IMR-90 (cell line): ENCODE results near the gene TOX3. TPM values are rescaled to one million over a fixed set of nuclear protein-coding genes. Genes with fewer than 3 reads are reported as not detected.

Experiments
- ATAC-seq: fragments of 200-7000 bp; cut with Tn5 transposase; 2 replicates; pipeline ENCODE4 v1.9.1; 2020; ENCODE audit warnings: low read depth, mild to moderate bottlenecking, moderate library complexity
- BruUV-seq: library from RNA; stranded (reverse); fragments of 400-500 nt; replicated peaks from 2 replicates; lab custom pipeline; 2021; lab: Mats Ljungman, UMichigan
- CTCF ChIA-PET: fragments of 300-600 bp; formaldehyde crosslinking; extraction: SDS; loops from one replicate; lab custom pipeline; 2021; ENCODE audit warnings: antibody characterized with exemption; lab: Yijun Ruan, JAX
- POLR2A ChIA-PET: fragments of 300-600 bp; sonication (Branson Sonifier 250); formaldehyde crosslinking; loops from one replicate; lab custom pipeline; 2022; ENCODE audit warnings: antibody characterized with exemption; ENCODE audit not compliant: unreplicated experiment; lab: Charles Lee
- DNase-seq: peaks from one replicate; pipeline ENCODE4 v3.0.0; 2013
- H2AFZ ChIP-seq: replicated peaks from 2 replicates; pipeline ENCODE3; 2013; ENCODE audit warnings: low read length, mild to moderate bottlenecking; ENCODE audit not compliant: poor library complexity
- H2AK5ac ChIP-seq: 2 replicates; pipeline ENCODE4 v1.6.1; 2013; ENCODE audit warnings: low read depth, low read length, inconsistent platforms
- H2AK9ac ChIP-seq: replicated peaks from 2 replicates; pipeline ENCODE3; 2013; ENCODE audit warnings: mild to moderate bottlenecking, low read depth, low read length, moderate library complexity; ENCODE audit not compliant: poor library complexity
- H2BK120ac ChIP-seq: 2 replicates; pipeline ENCODE4 v1.6.1; 2013; ENCODE audit warnings: low read depth, low read length, inconsistent platforms
- H2BK15ac ChIP-seq: 3 replicates; pipeline ENCODE4 v1.6.1; 2013; ENCODE audit warnings: low read depth, low read length, inconsistent platforms
- H2BK20ac ChIP-seq: 2 replicates; pipeline ENCODE4 v1.6.1; 2013; ENCODE audit warnings: low read depth, mild to moderate bottlenecking, inconsistent platforms, low read length, moderate library complexity
- H2BK5ac ChIP-seq: 2 replicates; pipeline ENCODE4 v1.6.1; 2013; ENCODE audit warnings: mild to moderate bottlenecking, low read depth, low read length, inconsistent platforms; ENCODE audit not compliant: poor library complexity, severe bottlenecking
- H3K14ac ChIP-seq: replicated peaks from 2 replicates; pipeline ENCODE4 v1.6.1; 2013; ENCODE audit warnings: low read depth, low read length, inconsistent platforms
- H3K18ac ChIP-seq: 2 replicates; pipeline ENCODE4 v1.6.1; 2013; ENCODE audit warnings: low read depth, low read length, control low read depth
- H3K23ac ChIP-seq: 2 replicates; pipeline ENCODE4 v1.6.1; 2013; ENCODE audit warnings: low read depth, low read length, inconsistent platforms
- H3K27ac ChIP-seq: 2 replicates; pipeline ENCODE4 v1.5.1; 2013; ENCODE audit warnings: mild to moderate bottlenecking, control low read depth, low read length; ENCODE audit not compliant: insufficient read depth
- H3K27me3 ChIP-seq: 2 replicates; pipeline ENCODE4 v1.6.1; 2013; ENCODE audit warnings: low read length; ENCODE audit not compliant: control insufficient read depth, insufficient read depth
- H3K36me3 ChIP-seq: 2 replicates; pipeline ENCODE4 v1.6.1; 2013; ENCODE audit warnings: low read length, mixed read lengths; ENCODE audit not compliant: control insufficient read depth, insufficient read depth
- H3K4ac ChIP-seq: 2 replicates; pipeline ENCODE4 v1.6.1; 2013; ENCODE audit warnings: low read depth, low read length, inconsistent platforms
- H3K4me1 ChIP-seq: 2 replicates; pipeline ENCODE4 v1.6.1; 2013; ENCODE audit warnings: low read length, mixed read lengths; ENCODE audit not compliant: control insufficient read depth, insufficient read depth
- H3K4me2 ChIP-seq: 2 replicates; pipeline ENCODE4 v1.6.1; 2013; ENCODE audit warnings: low read depth, mild to moderate bottlenecking, control low read depth, low read length, moderate library complexity
- H3K4me3 ChIP-seq: 2 replicates; pipeline ENCODE4 v1.5.1; 2013; ENCODE audit warnings: low read depth, mild to moderate bottlenecking, control low read depth, low read length, moderate library complexity; ENCODE audit not compliant: insufficient read depth
- H3K56ac ChIP-seq: 2 replicates; pipeline ENCODE4 v1.6.1; 2013; ENCODE audit warnings: low read length, inconsistent platforms; ENCODE audit not compliant: insufficient read depth; ENCODE audit errors: extremely low read depth
- H3K79me1 ChIP-seq, 2 experiments: 2 replicates each; pipeline ENCODE4 v1.6.1; 2013; ENCODE audit warnings: low read length in 2 of 2, inconsistent platforms in 1 of 2, low read depth in 1 of 2
- H3K9ac ChIP-seq: 2 replicates; pipeline ENCODE4 v1.6.1; 2013; ENCODE audit warnings: low read depth, low read length, control low read depth
- H3K9me1 ChIP-seq: 2 replicates; pipeline ENCODE4 v1.6.1; 2013; ENCODE audit warnings: low read length, inconsistent platforms; ENCODE audit not compliant: insufficient read depth
- H3K9me3 ChIP-seq: 2 replicates; pipeline ENCODE4 v1.6.1; 2013; ENCODE audit warnings: low read length; ENCODE audit not compliant: control insufficient read depth, insufficient read depth
- H4K20me1 ChIP-seq: 2 replicates; pipeline ENCODE4 v1.6.1; 2013; ENCODE audit warnings: low read length, inconsistent platforms; ENCODE audit not compliant: insufficient read depth
- H4K5ac ChIP-seq: 2 replicates; pipeline ENCODE4 v1.6.1; 2013; ENCODE audit warnings: mild to moderate bottlenecking, low read depth, low read length, control low read depth
- H4K8ac ChIP-seq, 2 experiments: 2 replicates each; pipeline ENCODE4 v1.6.1; 2013; ENCODE audit warnings: low read depth in 2 of 2, low read length in 2 of 2, control low read depth in 1 of 2, inconsistent platforms in 1 of 2
- H4K91ac ChIP-seq: 2 replicates; pipeline ENCODE4 v1.6.1; 2013; ENCODE audit warnings: low read depth, low read length, inconsistent platforms; ENCODE audit not compliant: insufficient read depth
- BHLHE40 ChIP-seq: fragments of 150-350 bp; IDR thresholded peaks from 2 replicates; pipeline ENCODE4 v1.6.1; 2016; ENCODE audit warnings: mild to moderate bottlenecking, low read depth, low read length
- CEBPB ChIP-seq: IDR thresholded peaks from 2 replicates; pipeline ENCODE4 v1.6.1; 2012; ENCODE audit warnings: low read depth, low read length, improper control_type of control experiment
- CHD1 ChIP-seq: IDR thresholded peaks from 2 replicates; pipeline ENCODE4 v1.6.1; 2012; ENCODE audit warnings: low read depth, low read length, improper control_type of control experiment
- FOS ChIP-seq: fragments of 150-350 bp; IDR thresholded peaks from 2 replicates; pipeline ENCODE4 v1.6.1; 2016; ENCODE audit warnings: low read depth, low read length
- MAFK ChIP-seq: IDR thresholded peaks from 2 replicates; pipeline ENCODE4 v1.6.1; 2012; ENCODE audit warnings: low read depth, low read length, improper control_type of control experiment
- MAZ ChIP-seq: IDR thresholded peaks from 2 replicates; pipeline ENCODE4 v1.6.1; 2012; ENCODE audit warnings: low read depth, mild to moderate bottlenecking, low read length, improper control_type of control experiment, moderate library complexity, borderline replicate concordance
- MXI1 ChIP-seq: IDR thresholded peaks from 2 replicates; pipeline ENCODE4 v1.6.1; 2012; ENCODE audit warnings: low read depth, mild to moderate bottlenecking, low read length, moderate library complexity, borderline replicate concordance
- NFE2L2 ChIP-seq: fragments of 150-350 bp; IDR thresholded peaks from 2 replicates; pipeline ENCODE4 v1.6.1; 2016; ENCODE audit warnings: low read depth, mild to moderate bottlenecking, low read length
- POLR2A ChIP-seq: IDR thresholded peaks from 2 replicates; pipeline ENCODE4 v1.6.1; 2012; ENCODE audit warnings: mild to moderate bottlenecking, low read depth, low read length
- RAD21 ChIP-seq: IDR thresholded peaks from 2 replicates; pipeline ENCODE4 v1.6.1; 2012; ENCODE audit warnings: low read length, improper control_type of control experiment
- RCOR1 ChIP-seq: IDR thresholded peaks from 2 replicates; pipeline ENCODE4 v1.6.1; 2012; ENCODE audit warnings: mild to moderate bottlenecking, low read length, improper control_type of control experiment; ENCODE audit not compliant: insufficient replicate concordance
- RFX5 ChIP-seq: IDR thresholded peaks from 2 replicates; pipeline ENCODE4 v1.8.0; 2012; ENCODE audit warnings: low read depth, mild to moderate bottlenecking, low read length, moderate library complexity
- SMC3 ChIP-seq: fragments of 150-350 bp; IDR thresholded peaks from 2 replicates; pipeline ENCODE4 v1.6.1; 2016; ENCODE audit warnings: low read depth, mild to moderate bottlenecking, antibody characterized with exemption, low read length, moderate library complexity
- WGBS, 2 experiments: methylation state at CpG; one replicate each; pipeline versions ENCODE4 v1.1.5 to v1.1.7; 2013; ENCODE audit warnings: missing lambda C conversion rate in 2 of 2; ENCODE audit not compliant: insufficient read length in 1 of 2; ENCODE audit errors: extremely low coverage in 2 of 2; 5-methylcytosine and 5-hydroxymethylcytosine counted together
- dilution Hi-C: fragments of 300-500 bp; cut with HindIII; formaldehyde crosslinking; loops from one replicate; pipeline ENCODE4 v1.14.3; 2018; ENCODE audit warnings: low sequenced_read_pairs; ENCODE audit not compliant: unreplicated experiment
- in situ Hi-C: fragments of 300-500 bp; cut with MboI; formaldehyde crosslinking; loops from 3 replicates; pipeline ENCODE4 v1.14.3; 2019; ENCODE audit warnings: low sequenced_read_pairs, inconsistent platforms, mixed read lengths
- intact Hi-C: fragments of 100-400 bp; cut with micrococcal nuclease; formaldehyde crosslinking; loops from 2 replicates; pipeline ENCODE4 v1.10.0; 2022
- polyA plus RNA-seq, 3 experiments: library from polyadenylated mRNA; depleted of rRNA; stranded (reverse); fragments of >200 nt; gene quantifications; 2 replicates each; pipeline ENCODE4 v1.2.3, GENCODE V29; 2012; ENCODE audit warnings: low replicate concordance in 1 of 3
- total RNA-seq: library from RNA; depleted of rRNA; stranded (reverse); fragments of >200 nt; gene quantifications from 2 replicates; pipeline ENCODE4 v1.2.3, GENCODE V29; 2012
- TF ChIP-seq, protein P1 (sequence below): fragments of 150-350 bp; IDR thresholded peaks from 2 replicates; pipeline ENCODE4 v1.6.1; 2017; ENCODE audit warnings: mild to moderate bottlenecking, antibody characterized with exemption, low read length, low read depth
- TF ChIP-seq, protein P2 (sequence below): fragments of 150-350 bp; IDR thresholded peaks from 2 replicates; pipeline ENCODE4 v1.6.1; 2016; ENCODE audit warnings: low read depth, mild to moderate bottlenecking, low read length, moderate library complexity, borderline replicate concordance
- TF ChIP-seq, protein P3 (sequence below): conservative IDR thresholded peaks from 2 replicates; pipeline ENCODE4 v1.5.1; 2012; ENCODE audit warnings: mild to moderate bottlenecking, low read depth, low read length, improper control_type of control experiment

The TOX3 gene
- total and polyA plus RNA-seq, 2 of the 4 experiments (the other 2 are of a cell fraction), result not detected

DNA sequence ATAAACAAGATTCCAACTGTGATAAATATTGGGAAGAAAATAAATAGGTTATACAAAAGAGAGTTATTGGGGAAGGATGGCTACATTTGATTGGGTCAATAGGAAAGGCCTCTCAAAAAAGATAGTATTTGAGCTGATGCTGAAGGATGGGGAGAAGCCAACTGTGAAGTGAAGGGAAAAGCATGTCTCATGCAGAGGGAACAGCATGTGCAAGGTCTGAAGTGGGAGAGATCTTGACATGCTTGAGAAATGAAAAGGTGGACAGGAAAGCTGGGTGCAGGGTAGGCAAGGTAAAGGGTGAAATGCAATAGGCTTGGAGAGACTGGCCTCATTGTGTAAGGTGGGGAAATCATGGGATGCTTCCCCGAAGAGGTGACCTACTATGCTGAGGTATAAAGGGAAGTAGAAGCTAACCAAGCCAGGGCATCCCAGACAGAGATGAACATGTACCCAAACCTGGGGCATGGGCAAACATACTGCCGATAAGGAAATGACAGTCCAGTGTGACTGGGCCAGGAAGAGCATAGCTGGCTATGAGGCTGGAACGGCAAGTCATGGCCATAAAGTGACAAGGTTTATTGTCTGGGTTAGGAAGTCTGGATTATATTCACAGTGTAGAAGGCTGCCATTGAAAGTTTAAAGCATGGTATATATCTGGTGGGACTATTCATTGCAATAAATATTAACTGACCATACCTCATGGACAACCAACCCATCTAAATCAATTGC lies 91.2 kb downstream of the TOX3 start:
- Histone ChIP-seq H3K56ac (no peak overlapping the region), H3K9me1 (no peaks in the 10 kb centered on the region), H3K23ac (no peak overlapping the region), H3K4ac (no peak overlapping the region), H3K27ac (no peak overlapping the region), H4K20me1 (no peaks in the 10 kb centered on the region), H3K36me3 (no peaks in the 10 kb centered on the region), H3K27me3 (no peaks in the 10 kb centered on the region), H2BK5ac (no peak overlapping the region), H3K79me1 (no peaks in the 10 kb centered on the region), H4K5ac (no peak overlapping the region), H4K91ac (no peak overlapping the region), H3K9me3 (peaks cover 4% of the 10 kb centered on the region), H3K4me2 (no peak overlapping the region), H2AK5ac (no peak overlapping the region), H3K9ac (no peak overlapping the region), H2BK120ac (no peak overlapping the region), H3K18ac (no peak overlapping the region), H2BK20ac (no peak overlapping the region), H2BK15ac (no peak overlapping the region), H2AK9ac (no peak overlapping the region), H3K4me1 (no peaks in the 10 kb centered on the region), H3K14ac (no peak overlapping the region), H4K8ac (no peak overlapping the region), H3K4me3 (no peak overlapping the region), H2AFZ (no peak overlapping the region)
- 40% methylated on average over 1 of the region's 3 CpGs; no CpG with 5 or more reads in 1 of the 2 experiments for WGBS, 2 experiments
- TF ChIP-seq RCOR1, result no peak
- TF ChIP-seq, protein P1, sequence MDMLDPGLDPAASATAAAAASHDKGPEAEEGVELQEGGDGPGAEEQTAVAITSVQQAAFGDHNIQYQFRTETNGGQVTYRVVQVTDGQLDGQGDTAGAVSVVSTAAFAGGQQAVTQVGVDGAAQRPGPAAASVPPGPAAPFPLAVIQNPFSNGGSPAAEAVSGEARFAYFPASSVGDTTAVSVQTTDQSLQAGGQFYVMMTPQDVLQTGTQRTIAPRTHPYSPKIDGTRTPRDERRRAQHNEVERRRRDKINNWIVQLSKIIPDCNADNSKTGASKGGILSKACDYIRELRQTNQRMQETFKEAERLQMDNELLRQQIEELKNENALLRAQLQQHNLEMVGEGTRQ, result no peak
- no peak for TF ChIP-seq RFX5
- no peak for TF ChIP-seq POLR2A
- TF ChIP-seq CHD1, result no peak
- no peak for TF ChIP-seq CEBPB
- no peak for TF ChIP-seq FOS
- TF ChIP-seq SMC3, result no peak
- TF ChIP-seq MAZ, result no peak
- no peak for TF ChIP-seq MXI1
- TF ChIP-seq, protein P2, sequence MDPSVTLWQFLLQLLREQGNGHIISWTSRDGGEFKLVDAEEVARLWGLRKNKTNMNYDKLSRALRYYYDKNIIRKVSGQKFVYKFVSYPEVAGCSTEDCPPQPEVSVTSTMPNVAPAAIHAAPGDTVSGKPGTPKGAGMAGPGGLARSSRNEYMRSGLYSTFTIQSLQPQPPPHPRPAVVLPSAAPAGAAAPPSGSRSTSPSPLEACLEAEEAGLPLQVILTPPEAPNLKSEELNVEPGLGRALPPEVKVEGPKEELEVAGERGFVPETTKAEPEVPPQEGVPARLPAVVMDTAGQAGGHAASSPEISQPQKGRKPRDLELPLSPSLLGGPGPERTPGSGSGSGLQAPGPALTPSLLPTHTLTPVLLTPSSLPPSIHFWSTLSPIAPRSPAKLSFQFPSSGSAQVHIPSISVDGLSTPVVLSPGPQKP, result no peak
- no peak for TF ChIP-seq BHLHE40
- TF ChIP-seq RAD21, result no peak
- TF ChIP-seq, protein P3, sequence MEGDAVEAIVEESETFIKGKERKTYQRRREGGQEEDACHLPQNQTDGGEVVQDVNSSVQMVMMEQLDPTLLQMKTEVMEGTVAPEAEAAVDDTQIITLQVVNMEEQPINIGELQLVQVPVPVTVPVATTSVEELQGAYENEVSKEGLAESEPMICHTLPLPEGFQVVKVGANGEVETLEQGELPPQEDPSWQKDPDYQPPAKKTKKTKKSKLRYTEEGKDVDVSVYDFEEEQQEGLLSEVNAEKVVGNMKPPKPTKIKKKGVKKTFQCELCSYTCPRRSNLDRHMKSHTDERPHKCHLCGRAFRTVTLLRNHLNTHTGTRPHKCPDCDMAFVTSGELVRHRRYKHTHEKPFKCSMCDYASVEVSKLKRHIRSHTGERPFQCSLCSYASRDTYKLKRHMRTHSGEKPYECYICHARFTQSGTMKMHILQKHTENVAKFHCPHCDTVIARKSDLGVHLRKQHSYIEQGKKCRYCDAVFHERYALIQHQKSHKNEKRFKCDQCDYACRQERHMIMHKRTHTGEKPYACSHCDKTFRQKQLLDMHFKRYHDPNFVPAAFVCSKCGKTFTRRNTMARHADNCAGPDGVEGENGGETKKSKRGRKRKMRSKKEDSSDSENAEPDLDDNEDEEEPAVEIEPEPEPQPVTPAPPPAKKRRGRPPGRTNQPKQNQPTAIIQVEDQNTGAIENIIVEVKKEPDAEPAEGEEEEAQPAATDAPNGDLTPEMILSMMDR, result no peak
- no peak for TF ChIP-seq MAFK
- TF ChIP-seq NFE2L2, result no peak
- intact Hi-C loops, result no loop called here
- no TSS peak for BruUV-seq
- dilution Hi-C loops, result no loop called here
- POLR2A ChIA-PET, result no interaction called here
- in situ Hi-C loops, result no loop called here
- CTCF ChIA-PET, result interaction anchor here (1.0 kb wide), 1 partner anchor 10 kb away, joined by 4 read pairs; no protein-coding TSS in a partner anchor
- ATAC-seq (no peak), DNase-seq (no peak)
